HG02884 (cell line): ENCODE data around the gene NKPD1.

Experiments used
- ATAC-seq: cut with Tn5 transposase; IDR thresholded peaks from one replicate; pipeline ENCODE4 v1.9.1; 2021; ENCODE audit warnings: mild to moderate bottlenecking, moderate library complexity; ENCODE audit not compliant: unreplicated experiment

Gene NKPD1

DNA sequence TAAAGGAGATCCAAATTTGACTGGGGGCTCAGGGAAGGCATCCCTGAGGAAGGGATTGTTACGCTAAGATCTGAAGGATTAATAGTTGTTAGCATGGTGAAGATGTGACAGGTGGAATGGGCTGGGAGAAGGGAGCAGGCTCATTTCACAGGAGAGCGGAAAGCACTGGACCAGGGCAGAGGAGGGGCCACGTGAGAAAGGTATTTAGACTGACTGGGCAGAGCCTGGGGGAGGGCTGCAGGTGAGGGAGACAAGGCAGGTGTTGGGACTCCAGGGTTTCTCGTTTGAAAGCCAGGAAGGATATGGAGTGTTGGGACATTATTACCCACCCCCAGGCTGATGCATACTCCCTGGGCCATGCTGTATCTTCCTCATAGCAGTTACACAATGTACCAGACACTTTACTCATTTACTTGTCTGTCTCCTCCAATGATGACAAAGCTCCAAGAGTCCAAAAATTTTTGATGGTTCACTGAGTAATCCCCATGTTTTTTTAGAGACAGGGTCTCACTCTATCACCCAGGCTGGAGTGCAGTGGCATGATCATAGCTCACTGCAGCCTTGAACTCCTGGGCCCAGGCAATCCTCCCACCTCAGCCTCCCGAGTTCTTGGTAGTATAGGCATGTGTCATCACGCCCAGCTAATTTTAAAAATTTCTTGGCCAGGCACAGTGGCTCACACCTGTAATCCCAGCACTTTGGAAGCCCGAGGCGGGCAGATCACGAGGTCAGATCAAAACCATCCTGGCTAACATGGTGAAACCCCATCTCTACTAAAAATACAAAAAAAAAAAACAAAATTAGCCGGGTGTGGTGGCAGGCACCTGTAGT, 14.9 kb upstream of the NKPD1 start:
- no peak for ATAC-seq

- no peak for ATAC-seq
Measured at GRCh38 chr19:45173816-45174215, 13.0 kb upstream of the NKPD1 start.

- no peak for ATAC-seq
Measured at GRCh38 chr19:45172611-45173208, 11.9 kb upstream of the NKPD1 start.

GRCh38 chr19:45172173-45172572, 11.4 kb upstream of the NKPD1 start:
- no peak for ATAC-seq

- no peak for ATAC-seq
Measured at GRCh38 chr19:45171211-45171623, 10.4 kb upstream of the NKPD1 start.

- no peak for ATAC-seq
Measured at GRCh38 chr19:45170146-45171106, 9.6 kb upstream of the NKPD1 start.

DNA sequence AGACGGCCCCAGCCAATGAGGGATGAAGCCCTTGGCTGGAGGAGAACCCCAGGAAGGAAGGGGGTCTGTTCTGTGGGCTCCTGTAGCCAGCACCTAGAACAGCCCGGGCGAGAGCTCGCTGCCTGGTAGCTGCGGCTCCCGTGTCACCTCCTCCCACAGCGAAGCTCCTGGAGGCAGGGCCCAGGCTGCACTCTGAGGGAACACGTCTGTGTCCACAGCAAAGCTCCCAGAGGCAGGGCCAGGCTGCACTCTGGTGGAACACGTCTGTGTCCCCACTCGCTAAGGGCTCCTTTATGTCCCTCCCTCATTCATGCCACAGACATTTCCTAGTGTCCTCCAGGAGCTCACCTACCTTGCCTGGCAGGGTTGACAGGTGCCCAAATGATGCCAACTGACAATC, 8.8 kb upstream of the NKPD1 start:
- ATAC-seq, result no peak

DNA sequence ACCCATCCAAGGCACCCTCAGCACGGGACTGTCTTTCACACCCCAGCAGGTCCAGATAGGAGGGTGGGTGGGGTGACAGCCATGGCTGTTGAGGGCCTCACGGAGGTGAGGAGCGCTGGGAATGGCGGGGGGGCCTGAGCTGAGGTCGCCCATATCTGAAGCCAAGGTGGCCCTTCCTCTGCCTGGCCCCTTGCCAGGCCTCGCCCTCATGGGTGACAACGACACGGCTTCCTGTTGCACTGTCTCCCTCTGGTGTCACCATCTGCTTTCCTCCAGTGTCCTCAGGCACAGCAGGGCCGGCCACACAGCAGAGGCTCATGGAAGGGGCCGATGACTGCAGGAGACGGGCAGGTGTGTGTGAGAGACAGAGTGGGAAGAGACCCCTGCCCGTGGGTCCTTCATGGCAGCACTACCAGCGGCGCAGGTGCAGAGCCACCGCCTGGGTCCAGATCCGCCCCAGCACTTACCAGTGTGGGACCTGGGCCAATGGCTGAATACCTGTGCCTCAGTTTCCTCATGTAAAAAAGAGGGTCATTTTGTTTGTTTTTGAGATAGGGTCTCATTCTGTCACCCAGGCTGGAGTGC, 8.1 kb upstream of the NKPD1 start:
- no peak for ATAC-seq

- no peak for ATAC-seq
Measured at GRCh38 chr19:45166723-45167252, 6.0 kb upstream of the NKPD1 start.

DNA sequence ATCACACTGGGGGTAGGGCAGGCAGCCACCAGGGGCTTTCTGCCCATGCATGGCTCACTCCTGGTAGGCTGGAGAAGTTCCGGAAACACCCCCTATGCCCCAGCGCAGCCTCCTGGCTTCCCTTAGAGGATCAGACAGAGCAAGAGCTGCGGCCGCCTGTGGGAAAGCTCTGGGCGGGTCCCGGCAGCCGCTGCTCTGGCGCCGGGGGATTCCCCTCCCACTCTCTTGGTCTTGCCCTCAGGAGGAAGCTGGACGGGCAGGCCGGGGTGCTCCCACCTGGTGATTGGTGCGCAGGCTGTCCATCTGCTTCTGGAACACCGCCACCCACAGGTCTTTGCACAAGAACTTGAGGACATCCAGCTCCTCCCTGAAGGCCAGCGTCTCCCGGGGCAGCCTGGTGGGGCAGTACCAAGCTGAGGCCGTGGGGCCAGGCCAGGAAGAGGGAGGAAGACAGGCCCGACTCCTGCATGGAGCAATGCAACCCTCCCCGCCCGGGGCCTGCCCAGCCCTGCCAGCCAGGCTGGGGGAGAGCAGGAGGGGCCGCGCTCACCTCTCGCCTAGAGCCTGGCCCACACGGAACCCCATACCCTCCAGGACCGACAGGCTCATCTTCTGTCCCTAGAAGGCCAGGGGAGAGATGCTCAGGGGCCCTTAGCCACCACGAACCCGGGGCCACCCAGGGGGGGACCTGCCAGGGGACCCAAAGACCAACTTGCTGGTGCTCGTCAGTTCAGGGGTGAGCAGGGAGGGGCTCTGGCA, 4.0 kb upstream of the NKPD1 start:
- ATAC-seq, result no peak

GRCh38 chr19:45163751-45164460, 3.1 kb upstream of the NKPD1 start:
- ATAC-seq, result no peak

DNA sequence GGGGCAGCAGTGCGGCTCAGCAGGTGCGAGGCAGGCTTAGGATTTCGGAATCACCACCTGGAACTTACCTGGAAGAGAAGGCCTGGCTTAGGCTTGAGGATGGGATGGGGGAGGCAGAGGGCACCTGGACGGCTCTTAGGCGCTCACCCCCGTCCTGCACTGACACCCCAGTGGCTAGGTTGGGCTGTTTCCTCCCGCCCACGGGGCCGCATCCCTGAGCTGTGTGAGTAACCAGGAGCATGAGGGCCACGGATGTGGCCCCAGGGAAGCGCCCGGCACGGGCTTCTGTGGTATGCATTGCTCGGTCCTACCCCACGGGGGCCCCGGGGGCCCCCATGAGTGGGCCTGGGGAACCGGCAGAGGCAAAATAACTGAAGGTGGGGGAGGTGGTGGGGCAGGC, 2.4 kb upstream of the NKPD1 start:
- no peak for ATAC-seq

DNA sequence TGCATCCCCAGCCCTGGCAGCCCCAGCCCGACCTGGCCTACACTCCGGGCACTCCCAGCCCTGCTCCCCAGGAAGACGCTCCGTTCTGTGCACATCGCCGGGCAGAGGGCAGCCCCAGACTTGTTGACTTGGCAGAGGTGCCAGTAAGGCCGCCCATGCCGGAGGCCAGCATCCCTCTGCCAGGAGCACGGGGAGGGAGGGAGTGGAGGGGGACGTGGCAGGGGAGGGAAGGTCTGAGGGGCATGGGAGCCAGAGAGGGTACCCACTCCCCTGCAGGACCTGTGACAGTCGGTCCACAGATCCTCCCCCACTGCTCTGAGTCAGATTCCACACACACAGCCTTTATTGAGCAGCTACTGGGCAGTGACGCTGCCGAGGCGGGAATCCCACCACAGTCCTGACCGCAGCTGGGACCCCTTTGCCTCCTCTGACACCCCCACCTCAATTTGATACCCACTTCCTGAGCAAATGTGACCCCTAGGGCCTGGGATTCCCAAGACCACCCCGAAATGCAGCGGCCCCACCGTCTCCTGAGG, 1.9 kb upstream of the NKPD1 start:
- ATAC-seq, result no peak

GRCh38 chr19:45161738-45162607, 1.2 kb upstream of the NKPD1 start:
- no peak for ATAC-seq

DNA sequence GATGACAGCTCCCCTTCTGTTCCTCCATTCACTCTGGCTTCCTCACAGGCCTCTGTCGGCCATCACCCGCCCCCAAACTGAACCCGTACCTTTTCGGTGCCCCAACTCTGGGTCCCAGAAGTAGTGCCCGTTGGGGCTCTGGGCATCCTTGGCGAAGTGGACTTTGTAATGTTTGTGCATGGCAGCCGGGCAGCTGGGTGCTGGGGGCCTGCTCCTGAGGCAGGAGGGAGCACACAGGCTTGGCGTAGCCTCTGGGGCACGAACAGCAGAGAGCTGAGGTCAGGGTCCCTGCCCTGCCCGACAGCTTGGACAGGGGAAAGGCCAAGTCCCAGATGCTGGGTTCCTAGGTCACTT, 834 bp downstream of the NKPD1 start:
- ATAC-seq, result no peak

DNA sequence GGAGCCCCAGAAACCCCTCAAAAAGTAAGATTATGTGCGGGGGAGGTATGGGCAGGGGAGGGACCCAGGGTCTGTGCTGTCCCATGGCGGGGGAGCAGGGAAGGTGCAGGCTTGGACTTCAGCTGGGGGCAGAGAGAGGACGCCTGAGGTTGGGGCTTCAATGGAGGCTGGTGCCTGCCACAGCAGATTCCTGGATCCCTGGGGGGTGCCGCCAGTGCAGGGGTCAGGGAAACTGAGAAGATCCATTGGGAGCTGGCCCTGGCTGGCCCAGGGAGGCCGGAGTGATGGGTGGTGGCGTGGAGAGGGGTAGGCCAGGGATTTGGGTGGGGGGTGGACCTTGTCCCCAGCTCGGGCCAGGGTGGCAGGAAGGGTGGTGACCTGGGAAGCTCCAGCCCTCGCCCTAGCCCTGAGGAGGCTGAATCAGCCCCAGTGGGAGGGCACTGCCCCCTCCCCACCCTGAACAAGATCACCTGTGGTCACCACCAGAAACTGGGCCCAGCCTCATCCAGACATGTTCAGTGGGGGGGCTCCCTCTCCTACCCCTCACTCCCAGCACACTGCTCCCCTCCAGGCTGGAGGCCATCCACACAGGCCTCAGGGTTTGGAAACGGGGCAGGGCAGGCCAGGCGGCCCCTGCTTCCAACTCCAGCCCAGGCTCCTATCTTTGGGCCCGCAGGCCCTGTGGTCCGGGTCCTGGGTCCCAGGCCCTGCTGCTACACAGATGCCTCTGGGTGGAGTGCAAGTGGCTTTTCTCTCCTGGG, 1.4 kb downstream of the NKPD1 start:
- no peak for ATAC-seq

DNA sequence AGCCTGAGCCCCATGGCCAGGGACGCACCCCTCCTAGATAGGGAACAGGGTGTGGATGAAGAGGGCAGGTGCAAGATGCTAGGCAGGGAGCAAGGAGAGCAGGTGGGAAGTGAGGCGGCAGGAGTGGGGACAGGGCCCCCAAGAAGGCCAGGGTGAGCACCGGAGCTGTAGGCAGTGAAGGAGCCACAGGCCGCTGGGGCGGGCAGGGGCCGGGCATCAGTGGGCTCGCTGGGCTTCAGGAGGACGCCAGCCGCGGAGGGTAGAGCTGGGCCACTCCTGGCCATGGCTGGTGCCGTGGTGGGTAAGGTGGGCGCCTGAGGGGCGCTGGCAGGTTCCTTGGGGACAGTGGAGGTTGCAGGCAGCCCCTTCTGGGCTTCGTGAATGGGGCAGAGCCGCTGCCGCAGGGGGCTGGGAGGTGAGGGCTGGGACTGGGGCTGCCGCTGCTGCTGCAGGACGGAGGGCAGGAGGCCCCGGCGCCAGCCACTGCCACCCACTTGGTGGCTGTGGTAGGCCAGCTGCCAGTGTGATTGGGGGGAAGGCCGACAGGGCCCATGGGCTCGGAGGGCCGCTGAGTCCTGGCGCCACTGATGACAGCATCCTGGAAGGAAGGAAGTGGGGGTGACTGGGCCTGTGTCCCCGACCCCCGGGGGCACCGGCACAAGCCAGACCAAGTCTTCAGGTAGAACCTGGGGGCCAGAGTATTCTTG, 2.1 kb downstream of the NKPD1 start:
- no peak for ATAC-seq
